ENCODE data around the gene PPP1R9B. TPM values are rescaled to one million over a fixed set of nuclear protein-coding genes. Genes with fewer than 3 reads are reported as not detected.

The PPP1R9B gene
- total RNA-seq, 2 experiments from 2014 or later = 61.1 to 64.0 TPM

DNA sequence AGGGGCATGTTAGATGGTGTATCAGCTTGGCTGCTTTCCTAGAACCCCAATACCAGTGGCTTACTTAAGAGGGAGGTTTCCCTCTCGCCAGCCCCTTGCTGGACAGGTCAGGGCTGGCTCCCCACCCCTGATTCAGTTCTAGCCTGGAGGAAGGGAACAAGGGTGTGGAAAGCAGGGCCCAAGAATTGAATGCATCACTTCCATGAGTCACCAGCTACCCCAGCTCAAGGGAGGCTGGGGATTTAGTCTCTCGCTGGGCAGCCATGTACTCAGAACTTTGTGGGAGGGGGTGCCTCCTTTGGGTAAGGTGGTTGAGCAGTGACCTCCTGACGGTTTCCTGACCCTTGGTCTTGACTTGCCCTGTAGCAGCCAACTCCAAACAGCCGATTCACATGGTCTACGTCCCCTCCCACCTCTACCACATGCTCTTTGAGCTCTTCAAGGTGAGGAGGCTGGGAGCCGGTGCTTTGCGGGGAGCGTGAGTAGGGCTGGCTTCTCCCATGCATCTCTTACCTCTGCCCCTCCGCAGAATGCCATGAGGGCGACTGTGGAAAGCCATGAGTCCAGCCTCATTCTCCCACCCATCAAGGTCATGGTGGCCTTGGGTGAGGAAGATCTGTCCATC is 42.6 kb downstream of the PPP1R9B start:
- CTCF ChIA-PET = interaction anchor here (0.9 to 2.0 kb wide), 5 partner anchors 9 to 26 kb away, joined by 3 to 15 read pairs (median 4); partner anchors contain the start of gene PDK2
- Mint-ChIP-seq H3K36me3 (ENCODE audit: low read depth) (no peaks in the 10 kb centered on the region), H3K4me3 (no peak overlapping the region), H3K9me3 (ENCODE audit: low read depth) (no peaks in the 10 kb centered on the region), H3K4me1 (no peaks in the 10 kb centered on the region), H3K27ac (no peak overlapping the region), H3K27me3 (no peaks in the 10 kb centered on the region)
- DNase-seq (no peak), ATAC-seq (no peak)
- intact Hi-C loops (cut with DNase I, micrococcal nuclease) = no loop called here
- POLR2A ChIA-PET = no interaction called here

DNA sequence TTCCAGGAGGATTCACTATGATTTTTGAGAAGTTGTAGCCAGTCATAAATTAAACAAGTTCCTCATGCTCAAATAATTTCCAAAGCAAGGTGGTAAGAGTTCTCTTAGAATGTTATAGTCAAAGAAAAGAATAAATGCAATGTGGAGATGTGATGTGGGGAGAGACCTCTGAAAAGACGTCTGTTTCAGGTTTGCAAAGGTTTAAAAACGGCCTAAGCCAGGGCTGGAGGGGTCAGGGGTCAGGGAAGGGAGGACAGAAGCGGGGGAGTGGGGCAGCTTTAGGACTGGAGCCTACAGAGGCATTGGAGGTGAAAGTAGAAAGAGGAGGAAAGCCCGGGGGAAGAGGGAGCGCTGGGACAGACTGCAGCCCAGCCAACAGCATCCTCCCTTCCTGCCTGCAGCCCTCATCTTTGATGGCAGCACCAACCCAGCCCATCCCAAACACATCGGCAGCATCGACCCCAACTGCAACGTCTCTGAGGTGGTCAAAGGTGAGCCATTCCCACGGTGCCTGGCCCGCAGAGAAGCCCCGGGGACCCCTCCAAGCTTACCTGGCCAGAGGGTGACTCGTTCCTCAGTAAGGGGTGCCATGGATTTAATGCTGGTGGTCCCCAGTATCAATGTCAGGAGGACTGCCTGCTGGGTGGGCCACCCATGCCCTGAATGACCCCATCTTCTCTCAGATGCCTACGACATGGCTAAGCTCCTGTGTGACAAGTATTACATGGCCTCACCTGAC is 43.9 kb downstream of the PPP1R9B start:
- no peaks in the 10 kb centered on the region for H3K27me3 Mint-ChIP-seq
- H3K9me3 Mint-ChIP-seq (ENCODE audit: low read depth) = no peaks in the 10 kb centered on the region
- H3K4me1 Mint-ChIP-seq = no peaks in the 10 kb centered on the region
- no peak overlapping the region for H3K27ac Mint-ChIP-seq
- no peak overlapping the region for H3K4me3 Mint-ChIP-seq
- no peak for DNase-seq
- CTCF ChIA-PET = interaction anchor here (0.6 to 1.3 kb wide), 2 partner anchors 11 to 148 kb away, joined by 4 read pairs; no protein-coding TSS in a partner anchor
- ATAC-seq = no peak
- intact Hi-C loops (cut with DNase I, micrococcal nuclease) = no loop called here
- POLR2A ChIA-PET = no interaction called here
- no peaks in the 10 kb centered on the region for H3K36me3 Mint-ChIP-seq (ENCODE audit: low read depth)

DNA sequence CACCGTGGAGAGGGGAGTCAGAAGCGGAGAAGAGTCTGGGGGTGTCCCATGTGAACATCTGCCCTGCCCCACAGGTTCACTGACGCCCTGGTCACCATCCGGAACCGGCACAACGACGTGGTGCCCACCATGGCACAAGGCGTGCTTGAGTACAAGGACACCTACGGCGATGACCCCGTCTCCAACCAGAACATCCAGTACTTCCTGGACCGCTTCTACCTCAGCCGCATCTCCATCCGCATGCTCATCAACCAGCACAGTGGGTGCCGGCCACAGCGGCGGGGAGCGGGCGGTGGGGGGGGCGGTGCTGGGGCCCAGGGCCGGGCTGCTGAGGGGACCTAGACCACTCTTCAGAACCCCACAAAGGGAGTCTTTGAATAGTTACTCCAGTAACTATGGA is 44.7 kb downstream of the PPP1R9B start:
- H3K4me1 Mint-ChIP-seq = no peaks in the 10 kb centered on the region
- POLR2A ChIA-PET = no interaction called here
- H3K36me3 Mint-ChIP-seq (ENCODE audit: low read depth) = no peaks in the 10 kb centered on the region
- H3K27me3 Mint-ChIP-seq = no peaks in the 10 kb centered on the region
- no peak overlapping the region for H3K4me3 Mint-ChIP-seq
- ATAC-seq (no peak), DNase-seq (no peak)
- CTCF ChIA-PET = no interaction called here
- no peak overlapping the region for H3K27ac Mint-ChIP-seq
- no peaks in the 10 kb centered on the region for H3K9me3 Mint-ChIP-seq (ENCODE audit: low read depth)
- intact Hi-C loops (cut with DNase I, micrococcal nuclease) = no loop called here

DNA sequence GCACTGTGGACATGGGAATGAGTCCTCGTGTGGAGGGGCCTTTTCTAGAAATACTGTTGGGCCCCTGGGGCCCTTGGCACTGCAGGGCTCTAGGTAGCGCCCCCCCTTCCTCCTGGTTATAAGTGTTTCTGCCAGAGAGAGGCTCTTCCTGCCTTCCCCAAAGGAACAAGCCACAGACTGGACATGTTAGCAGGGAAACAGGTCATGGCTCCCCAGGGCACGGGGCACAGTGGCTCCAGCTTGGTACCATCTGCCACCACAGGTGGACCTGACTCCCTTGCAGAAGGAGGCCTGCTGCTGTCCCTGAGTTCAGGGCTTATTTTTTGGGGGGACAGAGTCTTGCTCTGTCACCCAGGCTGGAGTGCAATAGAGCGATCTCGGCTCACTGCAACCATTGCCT is 46.5 kb downstream of the PPP1R9B start:
- ChIA-PET CTCF (interaction anchor here (1.0 to 3.5 kb wide), 3 partner anchors 10 to 13 kb away, joined by 4 to 20 read pairs (median 5); partner anchors contain the start of gene PDK2), POLR2A (no interaction called here)
- H3K9me3 Mint-ChIP-seq (ENCODE audit: low read depth) = no peaks in the 10 kb centered on the region
- no peak overlapping the region for H3K27ac Mint-ChIP-seq
- H3K4me1 Mint-ChIP-seq = no peaks in the 10 kb centered on the region
- ATAC-seq (no peak), DNase-seq (no peak)
- H3K4me3 Mint-ChIP-seq = no peak overlapping the region
- intact Hi-C loops (cut with DNase I, micrococcal nuclease) = no loop called here
- no peaks in the 10 kb centered on the region for H3K36me3 Mint-ChIP-seq (ENCODE audit: low read depth)
- no peaks in the 10 kb centered on the region for H3K27me3 Mint-ChIP-seq

DNA sequence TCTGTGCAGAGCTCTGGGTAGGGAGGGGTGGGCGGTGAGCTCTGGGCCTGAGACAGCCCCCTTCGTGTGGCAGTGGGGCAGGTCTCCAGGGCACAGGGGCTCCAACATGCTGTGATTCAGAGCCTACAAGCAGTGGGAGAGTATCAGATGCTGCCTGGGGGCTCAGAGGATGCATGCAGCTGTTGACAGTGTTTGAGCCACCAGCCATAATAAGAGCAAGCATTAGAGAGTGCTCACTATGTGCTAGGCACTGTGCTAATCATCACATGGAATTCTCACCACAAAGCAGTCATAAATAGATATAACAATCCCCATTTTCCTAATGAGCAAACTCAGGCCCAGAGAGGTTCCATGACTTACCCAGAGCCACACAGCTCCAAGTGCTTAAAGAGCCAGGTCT is 47.2 kb downstream of the PPP1R9B start:
- no peak overlapping the region for H3K27ac Mint-ChIP-seq
- no peaks in the 10 kb centered on the region for H3K36me3 Mint-ChIP-seq (ENCODE audit: low read depth)
- H3K4me1 Mint-ChIP-seq = no peaks in the 10 kb centered on the region
- intact Hi-C loops (cut with DNase I, micrococcal nuclease) = no loop called here
- POLR2A ChIA-PET = no interaction called here
- no peak overlapping the region for H3K4me3 Mint-ChIP-seq
- ATAC-seq = no peak
- DNase-seq = no peak
- CTCF ChIA-PET = interaction anchor here (0.6 to 3.5 kb wide), 5 partner anchors 9 to 217 kb away, joined by 3 to 20 read pairs (median 4); partner anchors contain the start of gene PDK2
- H3K9me3 Mint-ChIP-seq (ENCODE audit: low read depth) = no peaks in the 10 kb centered on the region
- no peaks in the 10 kb centered on the region for H3K27me3 Mint-ChIP-seq

DNA sequence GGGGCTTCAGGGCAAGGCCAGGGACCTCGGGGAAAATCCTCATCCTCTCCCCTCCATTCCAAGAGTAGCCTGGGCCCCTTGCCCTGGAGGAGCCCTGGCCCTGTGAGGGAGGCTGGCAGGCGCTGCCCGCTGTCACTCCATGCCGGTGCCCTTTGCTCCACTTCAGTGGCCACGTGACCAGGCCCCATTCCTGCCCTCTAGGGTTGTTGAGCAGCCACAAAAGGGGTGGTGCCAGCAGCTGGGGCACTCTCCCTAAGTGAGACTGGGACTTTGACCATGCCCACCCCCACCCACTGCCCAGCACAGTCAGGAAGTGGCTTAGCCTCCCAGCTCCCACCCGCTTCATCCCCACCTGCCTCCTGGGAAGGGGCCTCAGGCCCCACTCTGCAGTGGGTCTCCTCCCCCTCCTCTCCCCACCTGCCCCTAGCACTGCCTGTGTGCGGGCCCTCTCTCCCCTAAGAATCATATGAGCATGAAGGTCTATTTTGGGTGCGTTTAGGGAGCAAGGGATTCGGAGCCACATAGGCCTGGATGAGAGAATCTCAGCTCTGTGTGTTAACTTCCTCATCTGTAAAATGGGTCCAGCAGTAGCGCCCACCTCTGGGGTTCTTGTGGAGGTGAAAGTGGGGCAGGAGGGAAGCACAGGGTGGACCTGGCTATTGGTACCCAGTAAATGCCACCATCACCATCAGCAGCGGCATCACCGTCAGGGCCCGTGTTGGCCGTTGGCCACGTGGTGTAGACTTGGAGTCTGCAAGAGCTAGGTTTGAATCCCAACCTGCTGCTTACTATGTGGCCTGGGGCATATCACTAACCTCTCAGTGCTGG is 48.1 kb downstream of the PPP1R9B start:
- CTCF ChIA-PET = interaction anchor here (3.5 kb wide), 1 partner anchor 8 kb away, joined by 20 read pairs; the partner anchor contains the start of gene PDK2
- Mint-ChIP-seq H3K27ac (no peak overlapping the region), H3K27me3 (no peaks in the 10 kb centered on the region), H3K4me3 (no peak overlapping the region), H3K4me1 (no peaks in the 10 kb centered on the region), H3K9me3 (ENCODE audit: low read depth) (no peaks in the 10 kb centered on the region), H3K36me3 (ENCODE audit: low read depth) (no peaks in the 10 kb centered on the region)
- ATAC-seq (no peak), DNase-seq (no peak)
- intact Hi-C loops (cut with DNase I, micrococcal nuclease) = no loop called here
- POLR2A ChIA-PET = no interaction called here

DNA sequence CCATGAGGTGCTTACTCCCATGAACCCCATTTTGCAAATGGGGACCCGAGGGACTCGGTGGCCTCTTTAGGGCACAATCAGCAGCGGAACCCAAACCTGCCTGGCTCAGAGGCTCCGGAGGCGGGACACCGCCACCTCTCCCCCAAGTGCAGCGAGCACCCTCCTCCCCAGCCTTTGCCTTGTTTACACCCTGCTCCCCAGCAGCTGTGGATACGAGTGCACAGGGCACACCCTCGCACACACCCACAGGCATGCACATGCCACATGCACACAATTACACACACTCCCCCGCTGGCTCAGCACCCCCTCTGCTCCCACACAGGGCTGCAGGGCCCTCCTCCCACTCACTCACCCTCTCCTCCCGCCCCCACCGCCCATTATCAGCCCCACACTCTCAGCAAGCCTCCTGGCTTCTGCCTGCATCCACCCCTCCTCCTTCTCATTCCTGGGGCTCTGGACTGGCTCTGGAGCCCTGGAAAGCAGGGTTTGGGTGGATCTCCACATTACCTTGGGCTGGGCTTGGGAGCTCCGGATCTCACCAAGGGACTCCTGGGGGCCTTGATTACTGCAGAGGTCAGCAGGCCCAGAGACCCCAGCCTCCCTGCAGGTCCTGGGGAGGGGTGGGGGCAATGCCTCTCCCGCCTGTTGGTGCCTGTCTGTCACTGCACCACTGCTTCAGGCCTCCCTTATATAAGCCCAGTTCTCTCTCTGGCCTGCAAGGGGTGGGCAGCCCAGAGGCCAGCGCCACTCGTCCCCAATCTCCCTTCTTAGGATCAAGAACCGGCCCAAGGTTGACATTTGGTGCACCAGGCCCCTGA is 48.9 kb downstream of the PPP1R9B start:
- ChIA-PET POLR2A (no interaction called here), CTCF (interaction anchor here (3.5 kb wide), 1 partner anchor 8 kb away, joined by 20 read pairs; the partner anchor contains the start of gene PDK2)
- no peaks in the 10 kb centered on the region for H3K36me3 Mint-ChIP-seq (ENCODE audit: low read depth)
- H3K27ac Mint-ChIP-seq = no peak overlapping the region
- H3K4me1 Mint-ChIP-seq = no peaks in the 10 kb centered on the region
- H3K4me3 Mint-ChIP-seq = no peak overlapping the region
- DNase-seq (no peak), ATAC-seq (no peak)
- no peaks in the 10 kb centered on the region for H3K9me3 Mint-ChIP-seq (ENCODE audit: low read depth)
- H3K27me3 Mint-ChIP-seq = no peaks in the 10 kb centered on the region
- intact Hi-C loops (cut with DNase I, micrococcal nuclease) = no loop called here

DNA sequence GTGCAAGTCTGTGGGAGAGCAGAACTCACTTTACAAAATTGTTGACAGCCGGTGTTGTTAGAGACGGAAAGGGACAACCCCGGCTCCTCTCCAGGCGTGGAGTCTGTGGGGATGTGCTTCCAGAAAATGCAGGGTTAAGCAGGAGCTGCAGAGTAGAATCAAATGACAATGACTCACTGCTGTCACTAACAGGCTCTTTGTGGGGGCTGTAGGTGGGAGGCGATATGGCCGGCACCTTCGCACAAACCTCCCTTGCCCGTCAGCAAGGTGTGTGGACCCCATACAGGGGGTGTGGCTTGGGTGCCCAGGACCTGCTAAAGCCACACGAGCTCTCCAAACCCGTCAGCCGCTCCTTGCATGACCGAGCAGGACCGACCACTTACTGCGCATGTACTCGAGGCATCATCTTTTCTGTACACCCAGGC is 49.5 kb downstream of the PPP1R9B start:
- Mint-ChIP-seq H3K9me3 (ENCODE audit: low read depth) (no peaks in the 10 kb centered on the region), H3K4me3 (no peak overlapping the region), H3K4me1 (peaks cover 4% of the 10 kb centered on the region), H3K27me3 (no peaks in the 10 kb centered on the region), H3K27ac (no peak overlapping the region), H3K36me3 (ENCODE audit: low read depth) (no peaks in the 10 kb centered on the region)
- intact Hi-C loops (cut with DNase I, micrococcal nuclease) = no loop called here
- DNase-seq (no peak), ATAC-seq (no peak)
- ChIA-PET POLR2A (no interaction called here), CTCF (interaction anchor here (0.6 kb wide), 1 partner anchor 260 kb away, joined by 3 read pairs; no protein-coding TSS in a partner anchor)

DNA sequence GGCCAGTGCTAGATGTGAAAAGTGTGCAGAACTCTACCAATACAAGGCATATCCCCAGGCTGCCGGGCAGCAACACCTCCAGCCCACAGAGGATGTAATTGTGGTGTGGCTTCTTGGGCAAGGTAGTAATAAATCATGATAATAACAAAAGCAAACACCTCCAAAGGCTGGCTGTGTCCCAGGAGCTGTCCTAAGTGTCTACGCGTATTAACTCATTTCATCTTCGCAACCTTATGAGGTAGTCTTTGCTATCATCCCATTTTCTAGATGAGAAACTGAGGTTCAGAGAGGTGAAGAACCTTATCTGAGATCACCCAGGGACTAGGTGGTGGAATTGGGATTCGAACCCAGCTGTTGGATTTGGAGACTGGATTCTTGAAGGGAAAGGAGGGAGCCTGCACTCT is 50.0 kb downstream of the PPP1R9B start:
- ChIA-PET POLR2A (no interaction called here), CTCF (interaction anchor here (0.6 to 3.8 kb wide), 2 partner anchors 13 to 260 kb away, joined by 3 to 24 read pairs; no protein-coding TSS in a partner anchor)
- intact Hi-C loops (cut with DNase I, micrococcal nuclease) = no loop called here
- no peak for ATAC-seq
- DNase-seq = no peak
- Mint-ChIP-seq H3K4me3 (no peak overlapping the region), H3K36me3 (ENCODE audit: low read depth) (no peaks in the 10 kb centered on the region), H3K27ac (no peak overlapping the region), H3K9me3 (ENCODE audit: low read depth) (no peaks in the 10 kb centered on the region), H3K4me1 (peaks cover 9% of the 10 kb centered on the region), H3K27me3 (no peaks in the 10 kb centered on the region)

DNA sequence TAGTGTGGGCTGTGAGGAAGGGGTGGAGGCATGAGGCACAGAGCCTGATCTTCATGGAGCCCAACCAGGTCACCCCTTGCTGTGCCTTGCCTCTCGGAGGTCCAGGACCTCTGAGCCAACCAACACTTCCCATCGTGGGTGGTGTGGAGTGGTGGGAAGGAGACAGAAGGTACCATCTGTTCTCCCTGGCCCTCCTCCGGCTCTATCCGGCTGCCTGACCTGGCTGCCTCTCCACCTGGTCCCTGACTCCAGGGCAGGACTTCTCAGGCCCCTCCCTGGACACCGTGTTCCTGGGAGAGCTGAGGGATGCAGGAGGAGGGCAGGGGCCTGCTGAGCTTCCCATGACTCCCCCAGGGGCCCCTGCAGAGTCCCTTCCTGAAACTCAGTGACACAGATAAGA is 51.5 kb downstream of the PPP1R9B start:
- H3K4me1 Mint-ChIP-seq = peaks cover 19% of the 10 kb centered on the region
- intact Hi-C loops (cut with DNase I, micrococcal nuclease) = loop anchor here in 1 of 2 experiments (10.0 kb wide), 1 partner anchor 196 kb away; no protein-coding TSS in a partner anchor
- POLR2A ChIA-PET = no interaction called here
- no peak overlapping the region for H3K4me3 Mint-ChIP-seq
- no peaks in the 10 kb centered on the region for H3K9me3 Mint-ChIP-seq (ENCODE audit: low read depth)
- CTCF ChIA-PET = interaction anchor here (0.7 to 3.8 kb wide), 4 partner anchors 12 to 102 kb away, joined by 3 to 24 read pairs (median 4); no protein-coding TSS in a partner anchor
- no peak overlapping the region for H3K27ac Mint-ChIP-seq
- ATAC-seq = no peak
- no peak for DNase-seq
- no peaks in the 10 kb centered on the region for H3K27me3 Mint-ChIP-seq
- H3K36me3 Mint-ChIP-seq (ENCODE audit: low read depth) = no peaks in the 10 kb centered on the region

Data from activated CD4-positive, alpha-beta T cell treated with anti-CD3 and anti-CD28 coated beads for 36 hours (primary cell).